Astrocyte (in vitro differentiated cells and primary cell): ENCODE data around the gene SV2C. TPM values are rescaled to one million over a fixed set of nuclear protein-coding genes. Genes with fewer than 3 reads are reported as not detected.

ENCODE experiments used
- DNase-seq: peaks from one replicate; pipeline ENCODE4 v3.0.0-alpha.2; 2010; ENCODE audit warnings: low read depth
- FAIRE-seq: peaks from 2 replicates; lab custom pipeline; 2011; peaks lifted over from hg19 to GRCh38; lab: Jason Lieb, UNC
- H2AFZ ChIP-seq: 2 replicates; pipeline ENCODE4 v1.6.0; 2012; ENCODE audit warnings: low read depth, low read length, inconsistent platforms
- H3K27ac ChIP-seq: 2 replicates; pipeline ENCODE4 v1.5.1; 2011; ENCODE audit warnings: low read depth, low read length, inconsistent platforms
- H3K27me3 ChIP-seq: 2 replicates; pipeline ENCODE4 v1.6.0; 2011; ENCODE audit warnings: low read length, inconsistent platforms; ENCODE audit not compliant: insufficient read depth
- H3K36me3 ChIP-seq: 2 replicates; pipeline ENCODE4 v1.5.1; 2011; ENCODE audit warnings: low read length, inconsistent platforms; ENCODE audit not compliant: insufficient read depth
- H3K4me1 ChIP-seq: 2 replicates; pipeline ENCODE4 v1.5.1; 2011; ENCODE audit warnings: low read length, inconsistent platforms; ENCODE audit not compliant: insufficient read depth
- H3K4me2 ChIP-seq: 2 replicates; pipeline ENCODE4 v1.6.0; 2012; ENCODE audit warnings: low read length, inconsistent platforms
- H3K4me3 ChIP-seq: 2 replicates; pipeline ENCODE4 v1.5.1; 2011; ENCODE audit warnings: low read depth, mild to moderate bottlenecking, low read length, inconsistent platforms; ENCODE audit not compliant: insufficient read depth
- H3K79me2 ChIP-seq: 2 replicates; pipeline ENCODE4 v1.6.0; 2012; ENCODE audit warnings: mild to moderate bottlenecking, low read length, inconsistent platforms; ENCODE audit not compliant: insufficient read depth
- H3K9ac ChIP-seq: 2 replicates; pipeline ENCODE4 v1.6.0; 2012; ENCODE audit warnings: mild to moderate bottlenecking, low read length, inconsistent platforms
- H3K9me3 ChIP-seq: 2 replicates; pipeline ENCODE4 v1.5.1; 2012; ENCODE audit warnings: low read depth, mild to moderate bottlenecking, low read length, inconsistent platforms; ENCODE audit not compliant: insufficient read depth
- H4K20me1 ChIP-seq: 2 replicates; pipeline ENCODE4 v1.6.0; 2012; ENCODE audit warnings: low read length, inconsistent platforms; ENCODE audit not compliant: insufficient read depth
- H3K27ac Mint-ChIP-seq: one replicate; pipeline ENCODE4 v1.8.0; 2021; ENCODE audit warnings: mild to moderate bottlenecking, mixed read lengths; ENCODE audit not compliant: unreplicated experiment
- H3K27me3 Mint-ChIP-seq: one replicate; pipeline ENCODE4 v1.8.0; 2021; ENCODE audit warnings: low read depth, mixed read lengths; ENCODE audit not compliant: unreplicated experiment
- H3K36me3 Mint-ChIP-seq: one replicate; pipeline ENCODE4 v1.8.0; 2021; ENCODE audit warnings: low read depth, mixed read lengths; ENCODE audit not compliant: unreplicated experiment
- H3K4me1 Mint-ChIP-seq: one replicate; pipeline ENCODE4 v1.8.0; 2021; ENCODE audit warnings: low read depth, mixed read lengths; ENCODE audit not compliant: unreplicated experiment
- H3K4me3 Mint-ChIP-seq: one replicate; pipeline ENCODE4 v1.8.0; 2021; ENCODE audit warnings: mild to moderate bottlenecking, moderate library complexity, mixed read lengths; ENCODE audit not compliant: unreplicated experiment
- H3K9me3 Mint-ChIP-seq: one replicate; pipeline ENCODE4 v1.8.0; 2021; ENCODE audit warnings: mild to moderate bottlenecking, mixed read lengths; ENCODE audit not compliant: unreplicated experiment
- CTCF ChIP-seq: IDR thresholded peaks from 2 replicates; pipeline ENCODE4 v1.5.1; 2011; ENCODE audit warnings: low read depth, mild to moderate bottlenecking, inconsistent platforms, low read length, moderate library complexity; ENCODE audit not compliant: insufficient read depth
- EZH2 ChIP-seq: IDR thresholded peaks from 2 replicates; pipeline ENCODE4 v1.6.1; 2012; ENCODE audit warnings: mild to moderate bottlenecking, low read length, inconsistent platforms; ENCODE audit not compliant: insufficient read depth
- total RNA-seq: library from RNA; stranded (reverse); gene quantifications from 2 replicates; pipeline ENCODE4 v1.2.1, GENCODE V29; 2021

Gene SV2C
- total RNA-seq, 1 donor from 2014 or later: 0.05 TPM

DNA sequence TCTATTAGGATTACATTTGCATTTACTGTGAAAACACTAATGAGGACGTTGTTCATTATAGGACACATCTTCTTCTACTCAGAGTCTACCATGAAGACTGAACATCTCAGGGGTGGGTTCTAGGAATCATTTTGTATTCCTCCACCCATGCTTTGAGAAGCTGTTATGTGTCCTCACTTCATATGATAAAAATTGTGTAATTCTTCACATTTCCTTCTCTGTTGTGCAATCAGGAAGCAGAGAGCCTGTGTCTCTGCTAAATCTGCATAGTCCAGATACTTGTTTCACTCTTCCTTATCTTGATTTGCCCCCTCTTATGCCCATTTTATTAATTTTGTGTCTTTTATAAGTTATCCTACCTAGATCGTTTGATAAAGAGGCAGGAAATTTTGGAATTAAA lies 222.1 kb downstream of the SV2C start:
- peaks cover 4% of the 10 kb centered on the region for H3K27me3 Mint-ChIP-seq
- no peaks in the 10 kb centered on the region for H3K27me3 ChIP-seq
- no peaks in the 10 kb centered on the region for H3K79me2 ChIP-seq
- no peak overlapping the region for H2AFZ ChIP-seq
- no peak overlapping the region for H3K4me3 Mint-ChIP-seq
- H4K20me1 ChIP-seq: no peaks in the 10 kb centered on the region
- H3K4me1 Mint-ChIP-seq: peaks cover 4% of the 10 kb centered on the region
- TF ChIP-seq EZH2: no peak
- no peak for TF ChIP-seq CTCF
- H3K27ac Mint-ChIP-seq: no peak overlapping the region
- H3K4me1 ChIP-seq: no peaks in the 10 kb centered on the region
- peaks cover 2% of the 10 kb centered on the region for H3K9me3 Mint-ChIP-seq
- H3K9ac ChIP-seq: no peak overlapping the region
- no peak overlapping the region for H3K4me2 ChIP-seq
- no peaks in the 10 kb centered on the region for H3K36me3 ChIP-seq
- FAIRE-seq (no peak), DNase-seq (no peak)
- H3K36me3 Mint-ChIP-seq: no peaks in the 10 kb centered on the region
- H3K9me3 ChIP-seq: no peaks in the 10 kb centered on the region
- no peak overlapping the region for H3K27ac ChIP-seq
- H3K4me3 ChIP-seq: no peak overlapping the region

DNA sequence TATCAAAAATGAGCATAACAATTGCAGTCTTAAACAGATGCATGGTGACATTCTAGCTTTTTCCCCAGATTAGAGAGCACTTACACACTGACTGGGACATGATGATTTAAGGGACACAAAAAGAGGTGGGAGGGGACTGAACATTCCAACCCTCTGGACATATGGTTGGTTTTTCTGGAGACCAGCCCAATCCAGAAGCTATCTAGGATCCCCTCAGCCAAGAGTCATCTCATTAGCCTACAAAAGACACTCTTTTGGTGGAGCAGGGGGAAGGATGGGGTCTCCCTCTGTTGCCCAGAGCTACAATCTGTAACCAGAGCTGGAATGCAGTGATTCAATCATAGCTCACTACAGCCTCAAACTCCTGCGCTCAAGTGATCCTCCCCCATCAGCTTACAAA lies 222.6 kb downstream of the SV2C start:
- H3K4me3 ChIP-seq: no peak overlapping the region
- no peaks in the 10 kb centered on the region for H3K4me1 ChIP-seq
- FAIRE-seq (no peak), DNase-seq (no peak)
- no peaks in the 10 kb centered on the region for H3K9me3 ChIP-seq
- TF ChIP-seq CTCF (no peak), EZH2 (no peak)
- Mint-ChIP-seq H3K4me1 (peaks cover 4% of the 10 kb centered on the region), H3K27ac (no peak overlapping the region), H3K9me3 (peaks cover 2% of the 10 kb centered on the region), H3K27me3 (peaks cover 8% of the 10 kb centered on the region), H3K4me3 (no peak overlapping the region), H3K36me3 (no peaks in the 10 kb centered on the region)
- no peaks in the 10 kb centered on the region for H3K36me3 ChIP-seq
- H2AFZ ChIP-seq: no peak overlapping the region
- no peaks in the 10 kb centered on the region for H4K20me1 ChIP-seq
- H3K4me2 ChIP-seq: no peak overlapping the region
- no peaks in the 10 kb centered on the region for H3K27me3 ChIP-seq
- no peak overlapping the region for H3K27ac ChIP-seq
- no peaks in the 10 kb centered on the region for H3K79me2 ChIP-seq
- no peak overlapping the region for H3K9ac ChIP-seq

- Mint-ChIP-seq H3K4me3 (no peak overlapping the region), H3K36me3 (no peaks in the 10 kb centered on the region), H3K27ac (no peak overlapping the region), H3K4me1 (no peaks in the 10 kb centered on the region), H3K9me3 (peaks cover 2% of the 10 kb centered on the region), H3K27me3 (peaks cover 18% of the 10 kb centered on the region)
- DNase-seq (no peak), FAIRE-seq (no peak)
- no peaks in the 10 kb centered on the region for H3K27me3 ChIP-seq
- H3K9ac ChIP-seq: no peak overlapping the region
- H3K36me3 ChIP-seq: no peaks in the 10 kb centered on the region
- no peak overlapping the region for H2AFZ ChIP-seq
- TF ChIP-seq CTCF (no peak), EZH2 (no peak)
- no peaks in the 10 kb centered on the region for H3K79me2 ChIP-seq
- H3K9me3 ChIP-seq: no peaks in the 10 kb centered on the region
- H4K20me1 ChIP-seq: no peaks in the 10 kb centered on the region
- H3K4me3 ChIP-seq: no peak overlapping the region
- no peak overlapping the region for H3K27ac ChIP-seq
- no peak overlapping the region for H3K4me2 ChIP-seq
- no peaks in the 10 kb centered on the region for H3K4me1 ChIP-seq
Observed at GRCh38 chr5:76310208-76310607, 227.0 kb downstream of the SV2C start.
